Measurements from ENCODE around the gene GSTT2B.
"Not testable (repeated sequence)": the region's sequence is repeated elsewhere in the genome, so short reads cannot be mapped to it uniquely, and the experiment has no call there.

The GSTT2B gene

DNA sequence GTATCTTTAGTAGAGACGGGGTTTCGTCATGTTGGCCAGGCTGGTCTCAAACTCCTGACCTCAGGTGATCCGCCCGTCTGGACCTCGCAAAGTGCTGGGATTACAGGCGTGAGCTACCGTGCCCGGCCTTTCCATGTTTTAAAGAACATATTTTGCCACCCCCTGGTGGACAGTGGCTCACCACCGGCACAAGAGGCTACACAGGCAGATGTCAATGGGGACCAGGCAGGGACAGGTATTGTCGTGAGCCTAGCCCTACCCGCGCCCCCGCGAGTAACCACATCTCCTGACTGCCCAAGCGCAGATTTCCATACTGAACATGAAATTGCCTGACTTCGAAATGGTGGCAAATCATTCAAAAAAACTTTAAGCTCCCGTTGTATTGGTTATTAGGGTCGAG lies 5.1 kb upstream of the GSTT2B start:
- H3K4me3 ChIP-seq (ENCODE audit: insufficient read depth in 1 of 2, low read depth in 1 of 2, low read length in 2 of 2); H3K4me1 ChIP-seq (ENCODE audit: control insufficient read depth, insufficient read depth, low read depth, low read length); H3K9me3 ChIP-seq (ENCODE audit: control insufficient read depth, low read length); H3K4ac ChIP-seq (ENCODE audit: low read depth in 1 of 2, low read length in 2 of 2); H3K14ac ChIP-seq (ENCODE audit: low read length in 2 of 2); DNase-seq; H3K4me2 ChIP-seq (ENCODE audit: low read length, poor library complexity, severe bottlenecking); H2BK15ac ChIP-seq (ENCODE audit: low read depth, poor library complexity, severe bottlenecking); H2BK5ac ChIP-seq (ENCODE audit: low read depth, low read length, poor library complexity, severe bottlenecking); H2AK5ac ChIP-seq (ENCODE audit: low read length, severe bottlenecking); H2BK120ac ChIP-seq (ENCODE audit: low read depth, low read length); H2AFZ ChIP-seq (ENCODE audit: low read depth, low read length); H3K9ac ChIP-seq (ENCODE audit: low read length); H3K18ac ChIP-seq (ENCODE audit: low read depth in 1 of 2, low read length in 2 of 2); H3K27ac ChIP-seq (ENCODE audit: low read length, poor library complexity, severe bottlenecking); H4K91ac ChIP-seq (ENCODE audit: low read length); H3K79me1 ChIP-seq (replicated peaks; ENCODE audit: low read length, poor library complexity, severe bottlenecking); H3K27me3 ChIP-seq (ENCODE audit: control insufficient read depth in 1 of 2, insufficient read depth in 1 of 2, low read length in 2 of 2); H4K8ac ChIP-seq (ENCODE audit: low read length); H2BK12ac ChIP-seq (ENCODE audit: low read length in 2 of 2); H3K23ac ChIP-seq (ENCODE audit: low read length in 2 of 2): not testable (repeated sequence)
- no CpG with 5 or more reads among the region's 18 CpGs for WGBS
- peaks cover 21 to 22% of the 10 kb centered on the region in 2 experiments for H3K36me3 ChIP-seq (ENCODE audit: control insufficient read depth in 1 of 2, insufficient read depth in 2 of 2, low read depth in 1 of 2, low read length in 2 of 2)

DNA sequence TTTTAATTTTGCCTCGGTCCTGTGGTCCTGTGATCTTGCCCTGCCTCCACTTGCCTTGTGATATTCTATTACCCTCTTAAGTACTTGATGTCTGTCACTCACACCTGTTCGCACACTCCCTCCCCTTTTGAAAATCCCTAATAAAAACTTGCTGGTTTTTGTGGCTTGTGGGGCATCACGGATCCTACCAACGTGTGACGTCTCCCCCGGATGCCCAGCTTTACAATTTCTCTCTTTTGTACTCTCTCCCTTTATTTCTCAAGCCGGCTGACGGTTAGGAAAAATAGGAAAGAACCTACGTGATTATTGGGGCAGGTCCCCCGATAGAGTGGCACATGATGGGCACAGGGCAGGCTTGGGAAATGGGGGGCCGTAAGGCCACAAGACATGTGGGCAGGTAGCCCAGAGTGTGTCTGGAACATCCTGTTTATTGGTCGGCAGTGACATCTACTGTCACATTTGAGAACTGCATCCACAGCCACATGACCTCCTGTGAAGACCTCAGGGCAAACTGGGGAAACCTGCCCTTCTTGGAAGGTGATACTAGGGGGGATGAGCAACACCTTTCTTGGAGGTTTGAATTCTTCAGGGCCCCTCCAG lies 4.6 kb downstream of the GSTT2B start:
- H3K4me2 ChIP-seq (ENCODE audit: low read length, poor library complexity, severe bottlenecking); H3K23ac ChIP-seq (ENCODE audit: low read length in 2 of 2); H2BK15ac ChIP-seq (ENCODE audit: low read depth, poor library complexity, severe bottlenecking); H4K8ac ChIP-seq (ENCODE audit: low read length); H3K4me1 ChIP-seq (ENCODE audit: control insufficient read depth, insufficient read depth, low read depth, low read length); H3K4me3 ChIP-seq (ENCODE audit: insufficient read depth in 1 of 2, low read depth in 1 of 2, low read length in 2 of 2); H3K27me3 ChIP-seq (ENCODE audit: control insufficient read depth in 1 of 2, insufficient read depth in 1 of 2, low read length in 2 of 2); H2BK120ac ChIP-seq (ENCODE audit: low read depth, low read length); H3K36me3 ChIP-seq (ENCODE audit: control insufficient read depth in 1 of 2, insufficient read depth in 2 of 2, low read depth in 1 of 2, low read length in 2 of 2); H2BK12ac ChIP-seq (ENCODE audit: low read length in 2 of 2); H3K18ac ChIP-seq (ENCODE audit: low read depth in 1 of 2, low read length in 2 of 2); H3K27ac ChIP-seq (ENCODE audit: low read length, poor library complexity, severe bottlenecking); H2AK5ac ChIP-seq (ENCODE audit: low read length, severe bottlenecking); H3K4ac ChIP-seq (ENCODE audit: low read depth in 1 of 2, low read length in 2 of 2); H3K79me1 ChIP-seq (replicated peaks; ENCODE audit: low read length, poor library complexity, severe bottlenecking); H3K9me3 ChIP-seq (ENCODE audit: control insufficient read depth, low read length); H4K91ac ChIP-seq (ENCODE audit: low read length); H2BK5ac ChIP-seq (ENCODE audit: low read depth, low read length, poor library complexity, severe bottlenecking); H3K14ac ChIP-seq (ENCODE audit: low read length in 2 of 2): not testable (repeated sequence)
- H2AFZ ChIP-seq (ENCODE audit: low read depth, low read length) = peak overlapping the region; percentile 51
- H3K9ac ChIP-seq (ENCODE audit: low read length) = peak overlapping the region; percentile 35
- DNase-seq = peak; percentile 74
- WGBS = 10% methylated on average over 8 of the region's 12 CpGs

DNA sequence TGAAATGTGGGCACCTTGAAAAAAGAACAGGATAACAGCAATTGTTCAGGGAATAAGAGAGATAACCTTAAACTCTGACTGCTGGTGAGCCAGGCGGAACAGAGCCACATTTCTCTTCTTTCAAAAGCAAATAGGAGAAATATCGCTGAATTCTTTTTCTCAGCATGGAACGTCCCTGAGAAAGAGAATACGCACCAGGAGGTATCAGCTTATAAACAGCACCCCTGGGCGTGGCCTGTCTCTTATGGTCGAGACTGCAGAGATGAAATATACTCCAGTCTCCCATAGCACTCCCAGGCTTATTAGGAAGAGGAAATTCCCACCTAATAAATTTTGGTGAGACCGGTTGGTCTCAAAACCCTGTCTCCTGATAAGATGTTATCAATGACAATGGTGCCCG lies 5.1 kb downstream of the GSTT2B start:
- not testable (repeated sequence) for H3K27ac ChIP-seq (ENCODE audit: low read length, poor library complexity, severe bottlenecking); H4K91ac ChIP-seq (ENCODE audit: low read length); H4K8ac ChIP-seq (ENCODE audit: low read length); H3K4ac ChIP-seq (ENCODE audit: low read depth in 1 of 2, low read length in 2 of 2); H3K14ac ChIP-seq (ENCODE audit: low read length in 2 of 2); H3K79me1 ChIP-seq (replicated peaks; ENCODE audit: low read length, poor library complexity, severe bottlenecking); H3K27me3 ChIP-seq (ENCODE audit: control insufficient read depth in 1 of 2, insufficient read depth in 1 of 2, low read length in 2 of 2); H3K9me3 ChIP-seq (ENCODE audit: control insufficient read depth, low read length); H3K9ac ChIP-seq (ENCODE audit: low read length); H3K4me3 ChIP-seq (ENCODE audit: insufficient read depth in 1 of 2, low read depth in 1 of 2, low read length in 2 of 2); H2BK120ac ChIP-seq (ENCODE audit: low read depth, low read length); H2BK5ac ChIP-seq (ENCODE audit: low read depth, low read length, poor library complexity, severe bottlenecking); H2AFZ ChIP-seq (ENCODE audit: low read depth, low read length); H3K4me2 ChIP-seq (ENCODE audit: low read length, poor library complexity, severe bottlenecking); H3K23ac ChIP-seq (ENCODE audit: low read length in 2 of 2); H2BK12ac ChIP-seq (ENCODE audit: low read length in 2 of 2); H3K4me1 ChIP-seq (ENCODE audit: control insufficient read depth, insufficient read depth, low read depth, low read length); H2BK15ac ChIP-seq (ENCODE audit: low read depth, poor library complexity, severe bottlenecking); H3K36me3 ChIP-seq (ENCODE audit: control insufficient read depth in 1 of 2, insufficient read depth in 2 of 2, low read depth in 1 of 2, low read length in 2 of 2); DNase-seq; H3K18ac ChIP-seq (ENCODE audit: low read depth in 1 of 2, low read length in 2 of 2); H2AK5ac ChIP-seq (ENCODE audit: low read length, severe bottlenecking)
- 37% methylated on average over 7 of the region's 8 CpGs for WGBS

GRCh38 chr22:23954991-23955305 lies 6.0 kb downstream of the GSTT2B start:
- not testable (repeated sequence) for H4K91ac ChIP-seq (ENCODE audit: low read length); H3K18ac ChIP-seq (ENCODE audit: low read depth in 1 of 2, low read length in 2 of 2); H3K9ac ChIP-seq (ENCODE audit: low read length); H3K36me3 ChIP-seq (ENCODE audit: control insufficient read depth in 1 of 2, insufficient read depth in 2 of 2, low read depth in 1 of 2, low read length in 2 of 2); H3K27me3 ChIP-seq (ENCODE audit: control insufficient read depth in 1 of 2, insufficient read depth in 1 of 2, low read length in 2 of 2); H2BK15ac ChIP-seq (ENCODE audit: low read depth, poor library complexity, severe bottlenecking); H3K4me2 ChIP-seq (ENCODE audit: low read length, poor library complexity, severe bottlenecking); H4K8ac ChIP-seq (ENCODE audit: low read length); H3K4me1 ChIP-seq (ENCODE audit: control insufficient read depth, insufficient read depth, low read depth, low read length); DNase-seq; H2BK120ac ChIP-seq (ENCODE audit: low read depth, low read length); H3K9me3 ChIP-seq (ENCODE audit: control insufficient read depth, low read length); H2AK5ac ChIP-seq (ENCODE audit: low read length, severe bottlenecking); H2BK5ac ChIP-seq (ENCODE audit: low read depth, low read length, poor library complexity, severe bottlenecking); H2BK12ac ChIP-seq (ENCODE audit: low read length in 2 of 2); H3K27ac ChIP-seq (ENCODE audit: low read length, poor library complexity, severe bottlenecking); H2AFZ ChIP-seq (ENCODE audit: low read depth, low read length); H3K79me1 ChIP-seq (replicated peaks; ENCODE audit: low read length, poor library complexity, severe bottlenecking); H3K4me3 ChIP-seq (ENCODE audit: insufficient read depth in 1 of 2, low read depth in 1 of 2, low read length in 2 of 2); H3K23ac ChIP-seq (ENCODE audit: low read length in 2 of 2)
- H3K14ac ChIP-seq (ENCODE audit: low read length in 2 of 2) = peak overlapping the region in 1 of 2 experiments; percentile 44
- peak overlapping the region in 1 of 2 experiments; percentile 35 for H3K4ac ChIP-seq (ENCODE audit: low read depth in 1 of 2, low read length in 2 of 2)
- WGBS = 70% methylated on average over 4 of the region's 6 CpGs

Measured in mesenchymal stem cell (in vitro differentiated cells and primary cell).